H1 (cell line): Measurements from ENCODE around the gene RAPGEF5.

Source experiments
- CTCF ChIP-seq, 3 experiments: IDR thresholded peaks; 1 replicate in 2 of 3; 2 replicates in 1 of 3; pipeline versions ENCODE4 v1.5.1 to v1.6.1; 2011; ENCODE audit warnings: low read length in 3 of 3, mild to moderate bottlenecking in 3 of 3, inconsistent platforms in 2 of 3, low read depth in 1 of 3, moderate library complexity in 1 of 3; ENCODE audit not compliant: insufficient read depth in 1 of 3; ENCODE audit errors: control extremely low read depth in 1 of 3
- EP300 ChIP-seq, 2 experiments: IDR thresholded peaks; 1 replicate in 1 of 2; 2 replicates in 1 of 2; pipeline ENCODE4 v1.6.1; 2011 to 2012; ENCODE audit warnings: low read depth in 2 of 2, low read length in 2 of 2, mild to moderate bottlenecking in 2 of 2, borderline replicate concordance in 1 of 2, inconsistent platforms in 1 of 2, moderate library complexity in 1 of 2
- EZH2 ChIP-seq: fragments of 200-600 bp; sonication (generic); IDR thresholded peaks from 2 replicates; pipeline ENCODE4 v1.7.1; 2012; ENCODE audit warnings: low read depth, mild to moderate bottlenecking, moderate library complexity, low read length, inconsistent platforms; ENCODE audit not compliant: severe bottlenecking
- GABPA ChIP-seq: IDR thresholded peaks from 2 replicates; pipeline ENCODE4 v1.6.1; 2011; ENCODE audit warnings: mild to moderate bottlenecking, low read length, moderate library complexity, borderline replicate concordance; ENCODE audit not compliant: insufficient read depth
- KDM1A ChIP-seq: fragments of 200-600, 300-600 bp; sonication (generic); IDR thresholded peaks from 2 replicates; pipeline ENCODE4 v1.7.1; 2016; ENCODE audit warnings: mild to moderate bottlenecking, low read length, borderline replicate concordance
- POLR2A ChIP-seq, 2 experiments: IDR thresholded peaks; 1 replicate in 1 of 2; 2 replicates in 1 of 2; pipeline ENCODE4 v1.6.1; 2011; ENCODE audit warnings: low read depth in 2 of 2, low read length in 2 of 2, mild to moderate bottlenecking in 2 of 2; ENCODE audit errors: control extremely low read depth in 1 of 2
- SIN3A ChIP-seq, 2 experiments: IDR thresholded peaks in 1 of 2; conservative IDR thresholded peaks in 1 of 2; 2 replicates each; pipeline ENCODE4 v1.6.1; 2011 to 2012; ENCODE audit warnings: low read length in 2 of 2, improper control_type of control experiment in 1 of 2, low read depth in 1 of 2, mild to moderate bottlenecking in 1 of 2
- TAF1 ChIP-seq: IDR thresholded peaks from 2 replicates; pipeline ENCODE4 v1.6.1; 2011; ENCODE audit warnings: mild to moderate bottlenecking, low read depth, low read length
- TBP ChIP-seq: IDR thresholded peaks from 2 replicates; pipeline ENCODE4 v1.6.1; 2011; ENCODE audit warnings: low read depth, low read length, improper control_type of control experiment
- TCF12 ChIP-seq: IDR thresholded peaks from 2 replicates; pipeline ENCODE4 v1.6.1; 2011; ENCODE audit warnings: low read depth, mild to moderate bottlenecking, low read length
- USF2 ChIP-seq: IDR thresholded peaks from 2 replicates; pipeline ENCODE4 v1.6.1; 2011; ENCODE audit warnings: low read length, improper control_type of control experiment
- YY1 ChIP-seq: IDR thresholded peaks from 2 replicates; pipeline ENCODE4 v1.6.1; 2011; ENCODE audit warnings: low read depth, mild to moderate bottlenecking, low read length
- TF ChIP-seq, protein P1 (sequence below): IDR thresholded peaks from 2 replicates; pipeline ENCODE4 v1.6.1; 2012; ENCODE audit warnings: low read length, inconsistent platforms

DNA sequence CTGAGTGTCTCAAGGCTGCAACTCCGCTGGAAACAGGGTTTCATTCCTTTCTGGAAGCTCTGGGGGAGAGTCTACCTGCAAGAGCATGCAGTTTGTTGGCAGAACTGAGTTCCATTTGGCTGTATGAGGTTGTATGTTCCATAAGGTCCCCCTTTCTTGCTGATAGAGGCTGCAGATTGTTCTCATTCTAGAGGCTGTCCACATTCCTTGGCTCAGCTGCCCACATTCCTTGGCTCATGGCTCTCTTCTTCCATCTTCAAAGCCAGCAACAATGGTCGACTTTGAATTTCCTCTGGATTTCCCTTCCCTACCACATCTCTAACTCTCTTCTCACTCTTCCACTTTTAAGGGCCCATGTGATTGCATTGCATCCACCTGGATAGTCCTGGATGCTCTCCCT is 264.0 kb downstream of the RAPGEF5 start:
- TF ChIP-seq SIN3A (conservative IDR thresholded peaks at IDR 0.05 in 1 of 2, IDR thresholded peaks at IDR 0.05 in 1 of 2; ENCODE audit: low read depth in 1 of 2, low read length in 2 of 2) (no peak), TBP (no peak), EZH2 (no peak), YY1 (no peak), POLR2A (IDR thresholded peaks at IDR 0.05; ENCODE audit: control extremely low read depth in 1 of 2, low read depth in 2 of 2, low read length in 2 of 2) (no peak), CTCF (IDR thresholded peaks at IDR 0.05; ENCODE audit: control extremely low read depth in 1 of 3, insufficient read depth in 1 of 3, low read depth in 1 of 3, low read length in 3 of 3) (no peak), EP300 (IDR thresholded peaks at IDR 0.05; ENCODE audit: borderline replicate concordance in 1 of 2, low read depth in 2 of 2, low read length in 2 of 2) (no peak), TCF12 (no peak), USF2 (no peak), GABPA (no peak), TAF1 (no peak), KDM1A (no peak)
- TF ChIP-seq, protein P1, sequence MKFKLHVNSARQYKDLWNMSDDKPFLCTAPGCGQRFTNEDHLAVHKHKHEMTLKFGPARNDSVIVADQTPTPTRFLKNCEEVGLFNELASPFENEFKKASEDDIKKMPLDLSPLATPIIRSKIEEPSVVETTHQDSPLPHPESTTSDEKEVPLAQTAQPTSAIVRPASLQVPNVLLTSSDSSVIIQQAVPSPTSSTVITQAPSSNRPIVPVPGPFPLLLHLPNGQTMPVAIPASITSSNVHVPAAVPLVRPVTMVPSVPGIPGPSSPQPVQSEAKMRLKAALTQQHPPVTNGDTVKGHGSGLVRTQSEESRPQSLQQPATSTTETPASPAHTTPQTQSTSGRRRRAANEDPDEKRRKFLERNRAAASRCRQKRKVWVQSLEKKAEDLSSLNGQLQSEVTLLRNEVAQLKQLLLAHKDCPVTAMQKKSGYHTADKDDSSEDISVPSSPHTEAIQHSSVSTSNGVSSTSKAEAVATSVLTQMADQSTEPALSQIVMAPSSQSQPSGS, result no peak
